ENCODE measurements around the gene ASAH2.
"Not testable (repeated sequence)": the region's sequence is repeated elsewhere in the genome, so short reads cannot be mapped to it uniquely, and the experiment has no call there.

The ASAH2 gene

DNA sequence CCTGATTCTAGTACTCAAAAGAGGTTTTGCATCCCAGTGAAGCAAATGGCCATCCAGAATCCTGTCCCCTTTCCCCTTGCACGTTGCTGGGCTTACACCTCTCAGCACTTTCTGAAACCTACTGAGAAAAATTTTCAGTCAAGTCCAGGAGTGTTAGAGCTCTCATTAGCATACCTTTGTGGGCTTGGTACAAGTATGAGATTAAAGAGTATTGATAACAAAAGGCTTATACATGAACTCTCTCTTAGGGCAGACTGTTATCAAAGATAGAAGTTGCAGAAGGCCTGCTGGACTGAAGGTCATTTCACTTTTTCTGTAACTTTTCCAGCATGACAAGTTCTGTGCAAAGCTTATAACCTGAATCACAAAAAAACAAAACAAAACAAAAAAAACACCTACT, at the start of gene ASAH2:
ASAH2 (minus strand) TSS at position 123 of the 400 bp plus-strand sequence. CDS start 2,906 bp downstream, outside the sequence.
- no peak for DNase-seq
- intact Hi-C loops (cut with DNase I), result no loop called here

DNA sequence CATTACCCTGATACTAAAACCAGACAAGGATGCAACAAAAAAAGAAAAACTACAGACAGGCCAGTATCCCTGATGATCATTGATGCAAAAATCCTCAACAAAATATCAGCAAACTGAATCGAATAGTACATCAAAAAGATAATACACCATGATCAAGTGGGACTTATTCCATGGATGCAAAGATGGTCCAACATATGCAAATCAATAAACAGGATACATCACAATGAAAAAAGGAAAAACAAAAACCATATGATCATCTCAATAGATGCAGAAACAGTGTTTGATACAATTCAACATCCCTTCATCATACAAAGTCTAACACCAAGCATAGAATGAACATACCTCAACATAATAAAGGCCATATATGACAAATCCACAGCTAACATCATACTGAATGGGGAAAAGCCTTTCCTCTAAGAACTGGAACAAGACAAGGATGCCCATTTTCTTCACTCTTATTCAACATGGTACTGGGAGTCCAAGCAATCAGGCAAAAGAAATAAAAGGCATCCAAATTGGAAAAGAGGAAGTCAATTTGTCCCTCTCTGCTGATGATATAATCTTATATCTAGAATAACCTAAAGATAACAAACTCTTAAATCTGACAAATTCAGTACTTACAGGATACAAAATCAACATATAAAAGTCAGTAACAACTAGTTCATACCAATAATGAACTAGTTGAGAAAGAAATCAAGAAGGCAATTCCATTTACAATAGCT, 48.8 kb upstream of the ASAH2 start:
- intact Hi-C loops (cut with DNase I), result no loop called here

DNA sequence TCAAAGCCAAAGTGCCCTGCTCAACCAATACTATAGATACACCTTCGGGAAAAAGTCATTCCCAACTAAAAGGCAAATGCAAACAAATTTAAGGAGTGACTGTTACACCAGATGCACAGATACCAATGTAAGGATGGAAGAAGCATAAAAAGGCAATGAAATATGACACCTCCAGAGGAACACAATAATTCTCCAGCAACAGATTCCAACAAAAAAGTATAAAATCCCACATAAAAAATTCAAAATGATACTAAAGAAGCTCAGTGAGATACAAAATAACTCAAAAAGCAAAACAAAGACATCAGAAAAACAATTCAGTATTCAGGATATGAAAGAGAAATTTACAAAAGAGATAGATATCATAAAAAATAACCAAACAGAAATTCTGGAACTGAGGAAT, 44.1 kb upstream of the ASAH2 start:
- no peak for DNase-seq
- intact Hi-C loops (cut with DNase I), result no loop called here

More for the DNA sequence above, 48.8 kb upstream of the ASAH2 start:
- no peak for DNase-seq

DNA sequence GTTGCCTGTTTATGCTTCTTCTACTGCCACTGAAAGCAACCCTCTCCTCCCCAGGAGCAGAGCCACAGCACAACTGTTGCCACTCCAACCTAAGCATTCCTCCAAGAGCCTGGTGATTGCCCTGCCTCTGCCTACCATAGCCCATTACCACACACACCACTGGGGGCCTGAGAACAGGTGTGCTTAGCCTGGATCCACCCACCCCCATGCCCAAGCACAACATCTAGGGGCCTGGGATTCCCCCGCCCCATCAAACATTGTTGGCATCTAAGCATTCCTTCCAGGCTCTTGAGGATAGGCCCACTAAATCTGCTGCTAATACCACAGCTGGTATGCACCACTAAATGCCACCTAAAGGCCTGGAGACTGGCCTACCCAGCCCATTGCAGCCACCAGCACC, 43.3 kb upstream of the ASAH2 start:
- intact Hi-C loops (cut with DNase I), result no loop called here

DNA sequence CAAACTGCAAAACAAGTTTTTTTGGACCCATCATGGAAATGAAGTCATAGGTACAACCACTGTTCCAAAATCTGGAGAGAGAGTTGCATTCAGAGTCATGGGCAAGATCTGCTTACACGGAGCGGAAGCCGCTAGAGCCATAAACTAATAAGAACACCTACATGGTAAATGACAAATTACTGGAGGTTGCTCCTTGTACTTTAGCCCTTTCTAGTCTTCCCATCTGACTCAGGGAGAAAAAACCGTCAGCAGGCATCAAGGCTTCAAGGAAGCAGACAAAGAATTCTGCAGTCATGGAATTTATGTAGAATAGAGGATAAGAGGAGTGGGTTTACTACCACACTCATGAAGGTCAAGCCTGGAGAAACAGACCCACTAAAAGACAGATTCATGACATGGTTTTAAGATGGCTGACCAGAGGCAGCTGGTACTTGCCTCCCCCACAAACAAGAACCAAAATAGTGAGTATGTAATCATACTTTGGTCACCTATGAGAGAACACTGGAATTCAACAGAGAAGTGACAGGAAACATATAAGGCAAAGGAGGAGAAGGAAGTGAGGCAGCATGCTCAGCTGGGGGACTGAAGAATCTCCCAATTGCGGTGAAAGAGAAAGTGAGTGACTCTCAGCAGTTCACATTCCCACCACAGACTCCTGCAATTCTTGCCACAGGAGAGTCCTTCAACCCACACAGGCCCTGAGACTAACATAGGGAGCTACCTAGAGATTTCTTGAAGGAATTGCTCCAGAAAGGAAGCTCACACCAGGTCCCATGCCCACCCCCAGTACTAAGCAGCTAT, 42.4 kb upstream of the ASAH2 start:
- DNase-seq, result no peak
- intact Hi-C loops (cut with DNase I), result no loop called here

More for the DNA sequence above, 43.3 kb upstream of the ASAH2 start:
- DNase-seq, result no peak

DNA sequence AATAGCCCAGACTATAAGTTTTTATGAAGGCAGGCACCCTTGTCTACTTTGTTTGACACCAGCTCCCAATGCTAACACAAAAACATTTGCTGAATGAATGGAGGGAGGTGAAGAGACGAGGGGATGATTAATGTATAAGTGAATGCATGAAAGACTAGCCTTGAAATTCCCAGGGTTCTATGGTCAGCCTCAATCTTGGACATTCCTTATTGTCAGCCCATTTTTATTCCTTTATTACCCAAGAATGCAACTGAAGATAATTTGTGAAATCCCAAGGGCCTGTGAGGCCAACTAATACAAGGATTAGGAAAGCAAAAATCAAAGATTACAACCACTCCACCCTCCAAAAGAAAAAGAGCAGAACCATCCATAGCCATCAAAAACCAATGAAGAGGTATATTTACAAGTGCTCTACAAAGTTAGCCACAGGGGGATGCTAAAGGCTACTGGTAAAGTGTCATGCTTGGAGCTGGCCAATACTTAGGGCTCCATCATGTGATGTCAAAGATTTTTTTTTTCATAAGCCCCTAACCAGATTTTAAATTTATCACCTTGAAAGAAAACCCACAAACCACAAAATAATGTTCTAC, 40.0 kb upstream of the ASAH2 start:
- peak in 4 of 42 donors; percentile 12 to 44 (median 20) for DNase-seq
- intact Hi-C loops (cut with DNase I), result no loop called here

DNA sequence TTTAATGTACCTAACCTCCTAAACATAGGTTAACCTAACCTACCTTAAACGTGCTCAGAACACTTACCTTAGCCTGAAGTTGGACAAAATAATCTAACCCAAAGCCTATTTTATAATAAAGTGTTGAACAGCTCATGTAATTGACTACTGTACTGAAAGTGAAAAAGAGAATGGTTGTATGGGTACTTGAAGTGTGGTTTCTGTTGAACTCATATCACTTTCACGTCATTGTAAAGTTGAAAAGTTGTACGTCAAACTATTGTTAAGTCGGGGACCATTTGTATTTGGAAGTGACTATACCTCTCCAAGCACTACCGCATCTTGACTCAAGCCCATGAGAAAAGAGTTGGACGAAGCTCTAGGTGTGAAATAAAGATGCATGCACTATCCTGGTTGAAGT, 37.9 kb upstream of the ASAH2 start:
- no peak for DNase-seq
- intact Hi-C loops (cut with DNase I), result no loop called here

DNA sequence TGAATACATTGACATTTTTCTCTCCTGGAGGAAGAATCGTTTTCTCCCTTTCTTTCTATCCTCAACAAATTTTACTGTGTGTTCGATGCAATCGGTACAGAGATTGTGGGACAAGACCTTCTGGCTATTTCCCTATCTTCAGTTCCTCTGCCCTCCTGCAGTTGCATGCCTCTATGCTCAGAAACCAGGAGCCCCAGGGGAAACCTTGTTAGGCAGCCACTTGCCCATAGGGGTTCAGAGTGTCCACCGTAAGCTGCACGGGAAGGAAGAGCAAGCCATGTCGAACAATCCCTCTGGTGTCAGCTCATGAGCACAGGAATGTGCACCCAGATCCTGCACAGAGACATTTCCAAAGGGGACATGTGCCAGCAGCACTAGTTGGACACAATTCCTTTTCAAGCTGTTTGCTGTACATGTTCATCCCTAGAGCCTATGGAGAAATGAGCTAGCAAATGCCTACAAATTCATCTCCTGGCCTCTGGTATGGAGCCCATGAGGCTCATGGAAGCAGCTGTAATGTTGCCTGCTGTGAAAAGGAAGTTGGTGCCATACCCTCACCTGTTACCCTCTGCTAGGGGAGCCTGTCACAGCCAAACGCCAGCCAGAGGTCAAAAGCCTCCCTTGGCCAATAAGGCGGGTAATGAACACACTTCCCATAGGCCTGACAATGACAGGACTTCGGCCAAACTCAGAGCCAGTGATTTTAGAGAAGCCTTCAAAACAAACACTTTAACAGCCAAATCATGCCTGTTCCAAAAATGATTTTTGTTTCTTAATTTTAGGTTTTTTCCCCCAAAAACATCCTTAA, 35.9 kb upstream of the ASAH2 start:
- intact Hi-C loops (cut with DNase I), result no loop called here

DNA sequence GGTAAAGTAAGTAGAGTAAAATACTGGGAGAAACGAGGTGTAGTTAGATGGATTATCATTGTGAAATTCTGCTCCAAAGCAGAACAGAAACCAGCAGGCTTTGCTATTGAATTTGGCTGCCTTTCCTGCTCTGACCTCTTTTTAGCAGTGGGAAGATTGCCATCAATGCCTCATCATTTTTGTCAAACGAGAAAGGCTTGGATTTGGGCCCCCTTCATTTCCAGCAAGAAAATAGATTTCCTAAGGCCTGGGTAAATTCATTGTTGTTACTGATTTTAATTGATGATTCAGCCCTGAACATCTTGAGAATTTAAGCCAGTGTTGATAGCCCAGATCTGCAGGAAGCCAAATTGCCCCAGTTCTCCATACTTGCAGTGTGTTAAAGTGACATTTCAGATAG, 35.2 kb upstream of the ASAH2 start:
- peak in 7 of 42 donors; percentile 6 to 62 (median 12) for DNase-seq
- intact Hi-C loops (cut with DNase I), result no loop called here

More for the DNA sequence above, 35.9 kb upstream of the ASAH2 start:
- peak in 1 of 42 donors; percentile 7 for DNase-seq

DNA sequence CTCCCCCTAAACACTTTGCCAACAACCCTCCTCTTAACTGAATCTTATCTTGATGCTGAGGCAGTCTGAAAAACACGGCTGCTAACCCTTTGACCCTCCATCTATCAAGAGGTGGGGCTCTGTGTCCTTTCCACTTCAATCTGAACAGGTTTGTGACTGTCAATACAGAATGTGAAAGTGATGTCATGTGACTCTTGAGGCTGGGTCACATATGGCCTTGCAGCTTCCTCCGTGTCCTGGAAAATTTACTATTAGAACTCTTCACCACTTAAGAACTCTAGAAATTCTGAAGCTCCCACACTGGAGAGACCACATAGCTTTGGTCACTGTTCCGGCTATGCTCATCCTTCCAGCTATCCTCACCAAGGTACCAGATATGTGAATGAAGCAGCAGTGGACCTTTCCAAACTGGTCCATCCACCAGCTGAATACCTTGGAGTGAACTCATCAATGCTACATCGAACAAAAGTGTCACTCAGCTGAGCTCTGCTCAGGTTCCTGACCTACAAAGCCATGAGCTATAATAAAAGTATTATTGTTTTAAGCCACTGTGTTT, 30.7 kb upstream of the ASAH2 start:
- no peak for DNase-seq
- intact Hi-C loops (cut with DNase I), result no loop called here

DNA sequence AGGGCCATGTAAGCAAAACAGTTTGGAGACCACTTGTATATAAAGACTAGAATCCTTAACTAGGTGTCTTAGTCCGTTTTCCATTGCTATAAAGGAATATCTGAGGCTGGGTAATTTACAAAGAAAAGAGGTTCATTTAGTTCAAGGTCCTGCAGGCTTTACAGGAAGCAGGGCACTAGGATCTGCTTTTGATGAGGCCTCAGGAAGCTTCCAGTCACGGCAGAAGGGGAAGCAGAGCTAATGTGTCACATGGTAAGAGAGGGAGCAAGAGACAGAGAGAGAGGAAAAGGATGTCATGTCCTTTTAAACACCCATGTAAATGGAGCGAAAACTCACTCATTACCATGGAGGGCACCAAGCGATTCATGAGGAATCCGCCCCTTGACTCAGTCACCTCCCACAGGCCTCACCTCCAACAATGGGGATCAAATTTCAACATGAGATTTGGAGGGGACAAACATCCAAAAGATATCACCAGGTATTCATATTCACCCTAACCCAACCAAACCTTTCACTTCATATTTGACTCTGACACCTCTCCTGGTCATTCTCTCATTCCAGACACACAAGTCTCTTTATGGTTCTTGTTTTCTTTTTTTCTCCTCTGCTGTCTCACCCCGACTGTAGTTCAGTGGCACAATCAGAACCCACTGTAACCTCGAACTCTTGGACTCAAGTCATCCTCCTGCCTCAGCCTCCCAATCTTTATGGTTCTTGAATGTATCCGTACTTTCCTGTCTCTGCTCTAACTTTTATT, 30.1 kb upstream of the ASAH2 start:
- no peak for DNase-seq
- intact Hi-C loops (cut with DNase I), result no loop called here

DNA sequence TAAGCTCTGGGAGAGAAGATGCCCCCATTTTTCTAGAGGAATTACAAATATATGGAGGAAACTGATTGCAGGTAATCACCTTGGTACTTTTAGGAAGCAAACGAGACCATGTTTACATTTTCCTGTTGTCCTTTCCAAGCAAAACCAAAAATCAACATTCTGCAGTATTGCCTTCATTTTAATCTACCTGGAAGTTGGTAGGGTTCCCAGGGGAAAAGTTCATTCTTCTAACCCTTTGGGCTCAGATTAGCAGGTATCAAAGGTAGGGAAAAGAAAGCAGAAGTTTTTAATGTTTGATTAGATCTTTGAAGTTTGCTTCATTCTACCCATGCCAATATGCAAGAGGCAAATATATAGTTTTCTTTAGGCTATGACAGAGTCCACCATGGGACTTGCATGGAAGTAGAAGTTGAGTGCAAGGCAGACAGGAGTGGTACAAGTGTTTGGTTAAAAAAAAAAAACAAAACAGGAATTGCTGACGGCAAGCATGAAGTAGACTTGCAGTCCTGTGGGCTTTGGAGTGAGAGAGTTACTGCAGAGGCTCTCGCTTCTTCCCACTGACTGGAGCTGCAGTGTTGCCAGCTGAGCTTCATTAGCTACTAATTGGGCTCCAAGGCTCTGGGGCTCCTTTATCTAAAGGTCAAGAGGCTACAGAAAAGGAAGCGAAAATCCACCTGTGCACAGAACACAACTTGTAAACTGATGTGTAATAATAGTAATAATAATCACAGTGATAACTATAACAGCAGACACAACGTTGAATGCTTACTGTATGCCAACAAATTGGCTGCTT, 28.9 kb upstream of the ASAH2 start:
- no peak for DNase-seq
- intact Hi-C loops (cut with DNase I), result no loop called here

DNA sequence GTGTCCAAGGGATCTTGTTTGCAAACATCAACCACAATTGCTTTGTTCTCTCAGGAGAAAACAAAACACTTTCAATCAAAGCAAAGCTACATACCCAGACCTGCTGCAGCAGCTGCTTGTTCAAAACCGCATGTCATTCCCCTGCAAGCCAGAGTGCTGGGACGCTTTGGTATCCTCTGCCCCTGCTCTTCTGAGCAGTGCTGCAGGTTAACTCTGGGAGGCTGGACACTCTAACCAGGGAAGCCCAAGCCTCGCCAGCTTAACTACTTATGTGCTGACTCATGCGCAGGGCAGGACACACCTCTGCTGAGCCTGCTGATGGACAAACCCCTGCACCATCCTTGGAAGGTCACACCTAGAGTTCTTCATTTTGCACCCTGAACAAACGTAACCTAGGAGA, 28.2 kb upstream of the ASAH2 start:
- DNase-seq, result no peak
- intact Hi-C loops (cut with DNase I), result no loop called here

DNA sequence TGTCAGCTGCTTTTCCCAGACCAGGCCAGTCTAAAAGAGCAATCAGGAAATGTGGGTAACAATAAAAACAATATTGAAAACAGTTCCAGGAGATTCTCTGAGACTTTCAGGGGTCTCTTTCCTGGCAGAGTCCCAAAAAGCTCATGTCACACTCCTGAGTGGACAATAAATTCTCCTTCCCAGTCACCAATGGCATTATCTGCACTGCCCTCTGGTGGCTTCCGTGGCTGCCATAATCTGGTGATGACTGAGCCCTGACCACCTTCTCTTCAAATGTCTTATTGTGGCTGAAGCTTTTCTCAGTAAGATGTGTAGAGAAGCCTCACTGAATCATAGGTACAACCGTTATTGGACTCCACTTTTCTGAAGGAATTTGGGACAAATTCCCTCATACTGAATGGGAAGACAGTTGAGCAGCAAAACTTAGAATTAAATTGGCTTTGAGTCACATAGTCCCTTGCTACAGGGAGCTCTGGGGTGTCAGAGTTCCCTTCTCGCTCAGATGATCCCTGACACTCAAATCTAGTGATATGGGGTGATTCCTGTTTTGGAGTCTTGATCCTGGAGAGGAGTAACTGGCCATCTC, 24.4 kb upstream of the ASAH2 start:
- peak in 38 of 42 donors; percentile 15 to 83 (median 52) for DNase-seq
- intact Hi-C loops (cut with DNase I), result no loop called here

DNA sequence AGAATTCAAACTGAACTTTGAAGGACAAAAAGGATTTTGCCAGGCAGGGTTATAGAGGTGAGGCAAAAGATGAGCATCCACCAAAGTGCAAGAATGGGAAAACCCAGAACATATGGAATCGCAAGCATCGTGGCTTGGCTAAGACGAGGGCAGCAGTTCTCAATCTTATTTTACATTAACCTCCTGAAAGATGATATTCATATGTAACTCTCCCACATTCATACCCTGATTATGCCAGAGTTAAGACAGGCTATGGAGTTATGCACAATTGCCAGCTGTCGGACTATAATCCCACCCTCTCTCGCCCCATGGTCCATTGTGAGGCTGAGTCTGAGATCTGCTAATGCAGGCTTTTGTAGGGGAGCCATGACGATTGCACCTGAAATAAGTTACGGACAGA, 21.2 kb upstream of the ASAH2 start:
- DNase-seq, result no peak
- intact Hi-C loops (cut with DNase I), result no loop called here

DNA sequence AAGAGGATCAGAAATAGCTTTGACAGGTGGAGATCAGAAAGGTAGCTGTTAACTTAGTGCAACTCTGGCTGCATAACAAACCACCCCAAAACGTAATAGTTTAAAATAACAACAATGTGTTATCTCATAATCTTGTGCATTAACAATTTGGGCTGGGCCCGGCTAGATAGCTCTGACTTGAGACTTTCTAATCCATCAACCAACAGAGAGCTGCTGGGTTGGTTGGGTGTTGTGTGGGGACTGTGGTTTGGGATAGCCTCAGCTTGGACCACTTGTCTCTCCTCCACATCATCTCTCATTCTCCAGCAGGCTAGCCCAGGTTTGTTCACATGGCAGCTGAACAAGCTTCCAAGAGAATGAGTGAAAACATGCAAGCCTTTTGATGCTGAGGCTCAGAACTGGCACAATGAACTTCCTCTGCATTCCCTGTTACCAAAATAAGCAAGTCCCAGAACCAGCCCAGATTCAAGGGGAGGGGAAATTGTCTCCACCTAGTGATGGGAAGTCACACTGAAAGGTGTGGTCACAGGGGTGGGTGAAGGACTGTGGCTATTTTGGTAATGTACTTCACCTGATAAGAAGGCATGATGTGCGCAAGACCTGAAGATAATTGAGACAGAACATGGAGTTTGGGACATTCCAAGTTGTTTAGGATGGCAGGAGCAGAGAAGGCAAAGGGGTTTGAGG, 20.4 kb upstream of the ASAH2 start:
- intact Hi-C loops (cut with DNase I), result no loop called here
- no peak for DNase-seq

DNA sequence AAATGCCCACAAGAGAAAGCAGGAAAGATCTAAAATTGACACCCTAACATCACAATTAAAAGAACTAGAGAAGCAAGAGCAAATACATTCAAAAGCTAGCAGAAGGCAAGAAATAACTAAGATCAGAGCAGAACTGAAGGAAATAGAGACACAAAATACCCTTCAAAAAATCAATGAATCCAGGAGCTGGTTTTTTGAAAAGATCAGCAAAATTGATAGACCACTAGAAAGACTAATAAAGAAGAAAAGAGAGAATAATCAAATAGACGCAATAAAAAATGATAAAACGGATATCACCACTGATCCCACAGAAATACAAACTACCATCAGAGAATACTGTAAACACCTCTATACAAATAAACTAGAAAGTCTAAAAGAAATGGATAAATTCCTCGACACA, 16.6 kb upstream of the ASAH2 start:
- intact Hi-C loops (cut with DNase I); DNase-seq: not testable (repeated sequence)
